GM12878 (cell line): ENCODE measurements around the gene CD300A. TPM values are rescaled to one million over a fixed set of nuclear protein-coding genes. Genes with fewer than 3 reads are reported as not detected.
A peak's percentile ranks its signal among the peaks of the same experiment; 100 is the strongest.

ENCODE experiments used
- BACH1 ChIP-seq: fragments of 450-650 bp; IDR thresholded peaks from 2 replicates; pipeline ENCODE4 v1.6.1; 2017; ENCODE audit warnings: mild to moderate bottlenecking, borderline replicate concordance
- CHD1 ChIP-seq: IDR thresholded peaks from 2 replicates; pipeline ENCODE4 v1.6.1; 2012; ENCODE audit warnings: low read depth, low read length, improper control_type of control experiment
- E2F8 ChIP-seq: fragments of 450-650 bp; IDR thresholded peaks from 2 replicates; pipeline ENCODE4 v1.6.1; 2018; ENCODE audit warnings: mild to moderate bottlenecking, low read depth, moderate library complexity; ENCODE audit not compliant: partially characterized antibody
- IKZF2 ChIP-seq, 2 experiments: fragments of 450-650 bp; IDR thresholded peaks; 2 replicates each; pipeline ENCODE4 v1.6.1; 2017; ENCODE audit warnings: mild to moderate bottlenecking in 2 of 2, moderate library complexity in 2 of 2
- IRF3 ChIP-seq: fragments of 450-650 bp; IDR thresholded peaks from 2 replicates; pipeline ENCODE4 v1.6.1; 2014; ENCODE audit warnings: mild to moderate bottlenecking
- MLLT1 ChIP-seq: fragments of 450-650 bp; IDR thresholded peaks from 2 replicates; pipeline ENCODE4 v1.6.1; 2016; ENCODE audit warnings: mild to moderate bottlenecking
- NFYB ChIP-seq: IDR thresholded peaks from 2 replicates; pipeline ENCODE4 v1.6.1; 2011; ENCODE audit warnings: low read depth, mild to moderate bottlenecking, low read length, improper control_type of control experiment, moderate library complexity; ENCODE audit not compliant: insufficient read depth
- POLR2A ChIP-seq: IDR thresholded peaks from 2 replicates; pipeline ENCODE4 v1.6.1; 2011; ENCODE audit warnings: low read depth, mild to moderate bottlenecking, low read length
- RELB ChIP-seq: fragments of 450-650 bp; IDR thresholded peaks from 2 replicates; pipeline ENCODE4 v1.6.1; 2017; ENCODE audit warnings: low read depth, mild to moderate bottlenecking, moderate library complexity
- SRF ChIP-seq, 2 experiments: IDR thresholded peaks; 2 replicates each; pipeline ENCODE4 v1.6.1; 2011; ENCODE audit warnings: low read depth in 2 of 2, low read length in 2 of 2, mild to moderate bottlenecking in 1 of 2, moderate library complexity in 1 of 2
- TARDBP ChIP-seq: IDR thresholded peaks from 2 replicates; pipeline ENCODE4 v1.6.1; 2016; ENCODE audit warnings: borderline replicate concordance
- polyA plus RNA-seq, 11 experiments: library from polyadenylated mRNA; depleted of rRNA in 4 of 11; unstranded in 6 of 11; stranded (reverse) in 5 of 11; fragments of >200 nt; fragmentation: Nextera tagmentation in 4 of 11; fragmentation: Illumina TruSeq in 1 of 11; extraction: Ambion mirVana in 4 of 11; extraction: Trizol in 1 of 11; gene quantifications; 1 replicate in 1 of 11; 2 replicates in 10 of 11; pipeline versions ENCODE4 v1.2.1 to v1.2.3, GENCODE V29; 2011 to 2016; ENCODE audit warnings: inconsistent platforms in 2 of 11, missing spikeins in 2 of 11, low read depth in 1 of 11
- total RNA-seq, 4 experiments: library from RNA; depleted of rRNA in 3 of 4; stranded (reverse); fragments of >200 nt in 3 of 4; fragmentation: Illumina TruSeq in 1 of 4; extraction: Trizol in 1 of 4; gene quantifications; 2 replicates each; pipeline versions ENCODE4 v1.2.1 to v1.2.3, GENCODE V29; 2013 to 2021

Gene CD300A
- total and polyA plus RNA-seq, 10 of the 15 experiments (the other 5 are each of a cell fraction or from before 2014, with no cell fraction given), result 10.6 to 128 (median 36.1) TPM

- peak; percentile 70 for TF ChIP-seq E2F8
- TF ChIP-seq BACH1, result peak; percentile 72; the same call in 1 of the 2 replicates
- 0 out of 2 replicates have a peak, but pooled peaks have one; percentile 71 for TF ChIP-seq CHD1
- peak; percentile 73 for TF ChIP-seq MLLT1
- 0 out of 4 replicates have a peak, but pooled peaks of 1 of the 2 experiments have one; percentile 62 for TF ChIP-seq SRF (IDR thresholded peaks at IDR 0.05; ENCODE audit: low read depth in 2 of 2, low read length in 2 of 2)
- TF ChIP-seq RELB, result peak; percentile 94
- no peak for TF ChIP-seq TARDBP
- no peak for TF ChIP-seq IRF3
- peak; percentile 49; the same call in 1 of the 2 replicates for TF ChIP-seq NFYB
- peak; percentile 97 for TF ChIP-seq IKZF2 (IDR thresholded peaks at IDR 0.05)
- peak; percentile 58; the same call in 1 of the 2 replicates for TF ChIP-seq POLR2A
These were observed 952 bp downstream of the CD300A start (continued) for GRCh38 chr17:74467221-74467951.
